ENCODE measurements around the gene TBL3. TPM values are rescaled to one million over a fixed set of nuclear protein-coding genes. Genes with fewer than 3 reads are reported as not detected.
A peak's percentile ranks its signal among the peaks of the same experiment; 100 is the strongest.

The TBL3 gene
- total and polyA plus RNA-seq, 9 of the 15 experiments (the other 6 are each of a cell fraction or from before 2014, with no cell fraction given) = 0.97 to 117 (median 24.5) TPM

DNA sequence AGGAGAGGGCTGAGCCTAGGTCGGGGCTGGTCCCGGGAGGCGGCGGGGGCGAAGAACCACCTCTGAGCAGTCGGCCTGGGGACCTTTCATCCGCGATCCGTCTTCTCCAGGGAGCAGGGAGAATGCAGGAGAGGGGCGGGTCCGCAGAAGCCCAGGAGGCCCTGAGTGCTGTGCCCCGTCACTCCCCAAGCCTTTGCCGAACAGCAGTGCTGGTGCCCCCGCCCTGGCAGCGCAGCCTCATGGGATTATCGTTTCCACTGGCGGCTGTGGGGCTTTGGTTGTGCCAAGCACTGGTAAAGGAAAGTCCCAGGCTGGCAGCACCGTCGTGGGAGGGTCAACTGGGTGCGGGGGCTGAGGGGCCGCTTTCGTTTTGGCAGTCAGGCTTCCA lies 631 bp downstream of the TBL3 start (continued):
- TF ChIP-seq KLF13 (tag; IDR thresholded peaks at IDR 0.05; ENCODE audit: borderline replicate concordance, low read depth) = 0 out of 2 replicates have a peak, but pooled peaks have one; percentile 26

DNA sequence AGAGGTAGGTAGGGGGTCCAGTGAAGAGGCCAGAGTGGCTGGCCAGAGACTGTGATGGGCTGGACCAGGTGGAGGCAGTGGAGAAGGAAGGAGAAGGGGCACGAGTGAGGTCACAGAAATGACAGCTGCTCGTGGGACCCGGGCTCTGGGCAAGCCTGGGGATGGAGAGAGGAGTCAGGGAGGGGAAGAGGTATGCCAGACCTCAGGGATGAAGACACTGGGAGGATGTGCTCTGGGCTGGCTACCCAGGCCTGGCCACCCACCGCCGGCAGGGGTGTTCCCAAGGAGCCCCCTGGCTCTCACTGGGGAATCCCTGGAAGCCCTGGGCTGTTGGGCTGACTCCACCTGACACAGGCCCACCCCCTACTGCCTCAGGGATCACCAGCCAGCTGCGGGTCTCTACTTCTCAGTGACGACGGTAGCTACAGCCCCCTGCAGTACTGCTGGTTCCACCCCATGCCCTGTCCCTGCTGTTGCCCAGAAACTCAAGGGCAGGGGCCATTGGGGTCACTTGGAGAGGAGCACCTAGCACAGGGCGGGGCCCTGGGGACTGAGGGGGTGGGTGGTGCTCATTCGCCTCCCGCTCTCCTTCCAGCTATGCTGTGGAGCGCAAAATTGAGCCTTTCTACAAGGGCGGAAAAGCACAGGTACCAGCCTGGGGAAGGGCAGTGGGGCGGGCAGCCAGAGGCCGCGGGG lies 1.8 kb downstream of the TBL3 start:
- Histone ChIP-seq H3K36me3 (ENCODE audit: control insufficient read depth, insufficient read depth, low read length) (peaks cover 53% of the 10 kb centered on the region; the same call in 2 of the 3 replicates), H3K4me2 (ENCODE audit: insufficient read depth, low read length) (no peak overlapping the region), H2AFZ (ENCODE audit: low read depth, low read length) (no peak overlapping the region), H3K27me3 (ENCODE audit: control insufficient read depth in 2 of 2, insufficient read depth in 2 of 2, low read length in 2 of 2) (no peaks in the 10 kb centered on the region), H3K9ac (ENCODE audit: insufficient read depth in 1 of 2, low read depth in 2 of 2, low read length in 2 of 2) (peak overlapping the region in 1 of 2 experiments; percentile 56; a peak in 2 of 4 replicates), H3K4me3 (peak overlapping the region; percentile 8; the same call in 1 of the 2 replicates), H3K27ac (ENCODE audit: extremely low read depth, low read depth, low read length) (no peak overlapping the region), H3K9me3 (replicated peaks; ENCODE audit: control insufficient read depth, insufficient read depth, low read depth, low read length) (no peaks in the 10 kb centered on the region), H3K79me2 (ENCODE audit: control insufficient read depth, insufficient read depth, low read length) (peaks cover 38% of the 10 kb centered on the region), H3K4me1 (replicated peaks in 1 of 2; ENCODE audit: control insufficient read depth in 2 of 2, insufficient read depth in 2 of 2, low read length in 2 of 2) (peaks cover 7 to 76% of the 10 kb centered on the region in 2 experiments; a peak in 4 of 5 replicates), H4K20me1 (replicated peaks; ENCODE audit: control insufficient read depth, insufficient read depth, low read length) (no peaks in the 10 kb centered on the region), H3K9me1 (ENCODE audit: control insufficient read depth, insufficient read depth, low read length) (no peaks in the 10 kb centered on the region)
- ATAC-seq (no peak), FAIRE-seq (no peak), DNase-seq (ENCODE audit: extremely low read depth in 1 of 4, low spot score in 3 of 4) (no peak)
- ChIA-PET CTCF (ENCODE audit: low intra/inter-chr PET ratio) (no interaction called here), POLR2A (interaction anchor here (1.4 to 1.8 kb wide), 2 partner anchors 9 to 18 kb away, joined by 3 to 10 read pairs; partner anchors contain the start of gene RPS2)
- 83% methylated on average over 10 of the region's 16 CpGs for WGBS (ENCODE audit: insufficient coverage, low coverage, missing lambda C conversion rate)
- TF ChIP-seq POLR2G (IDR thresholded peaks at IDR 0.05; ENCODE audit: low read depth, low read length) (peak; percentile 21; the same call in 1 of the 2 replicates), ZNF12 (CRISPR knock-in tag; IDR thresholded peaks at IDR 0.05) (no peak)
- intact Hi-C loops (cut with micrococcal nuclease) (no loop called here), in situ Hi-C loops (cut with MboI) (no loop called here)
- BruUV-seq (replicated peaks) = no TSS peak
